Body of pancreas (tissue), 4 donors: ENCODE data around the gene BCAT1.

Experiments
- POLR2A ChIP-seq, 3 donors: fragments of 450-650 bp; IDR thresholded peaks; one replicate each; pipeline ENCODE4 v1.6.1; 2016; ENCODE audit warnings: antibody characterized with exemption in 3 of 3, mild to moderate bottlenecking in 2 of 3
- TF ChIP-seq, protein P1 (sequence below), 7 experiments: fragments of 450-650 bp in 4 of 7; fragments of 200-600 bp in 3 of 7; sonication (generic) in 3 of 7; IDR thresholded peaks; one replicate each; pipeline ENCODE4 v1.5.1; 2016 to 2019; ENCODE audit warnings: antibody characterized with exemption in 7 of 7

DNA sequence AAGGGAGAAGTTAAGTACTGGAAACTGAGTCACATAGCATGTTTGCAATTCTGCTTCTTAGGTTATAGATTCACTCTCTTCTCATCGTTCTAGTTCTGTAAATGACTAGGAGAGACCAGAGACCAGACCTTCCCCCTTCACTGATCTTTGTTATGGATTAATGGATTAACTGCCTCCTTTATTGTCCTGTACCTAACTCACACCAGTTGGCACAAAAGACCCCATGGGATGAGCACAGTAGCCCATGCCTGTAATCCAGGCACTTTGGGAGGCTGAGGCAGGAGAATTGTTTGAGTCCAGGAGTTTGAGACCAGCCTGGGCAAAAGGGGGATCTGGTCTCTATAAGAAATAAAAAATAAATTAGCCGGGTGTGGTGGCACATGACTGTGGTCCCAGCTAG, 20.8 kb downstream of the BCAT1 start:
- TF ChIP-seq, protein P1, sequence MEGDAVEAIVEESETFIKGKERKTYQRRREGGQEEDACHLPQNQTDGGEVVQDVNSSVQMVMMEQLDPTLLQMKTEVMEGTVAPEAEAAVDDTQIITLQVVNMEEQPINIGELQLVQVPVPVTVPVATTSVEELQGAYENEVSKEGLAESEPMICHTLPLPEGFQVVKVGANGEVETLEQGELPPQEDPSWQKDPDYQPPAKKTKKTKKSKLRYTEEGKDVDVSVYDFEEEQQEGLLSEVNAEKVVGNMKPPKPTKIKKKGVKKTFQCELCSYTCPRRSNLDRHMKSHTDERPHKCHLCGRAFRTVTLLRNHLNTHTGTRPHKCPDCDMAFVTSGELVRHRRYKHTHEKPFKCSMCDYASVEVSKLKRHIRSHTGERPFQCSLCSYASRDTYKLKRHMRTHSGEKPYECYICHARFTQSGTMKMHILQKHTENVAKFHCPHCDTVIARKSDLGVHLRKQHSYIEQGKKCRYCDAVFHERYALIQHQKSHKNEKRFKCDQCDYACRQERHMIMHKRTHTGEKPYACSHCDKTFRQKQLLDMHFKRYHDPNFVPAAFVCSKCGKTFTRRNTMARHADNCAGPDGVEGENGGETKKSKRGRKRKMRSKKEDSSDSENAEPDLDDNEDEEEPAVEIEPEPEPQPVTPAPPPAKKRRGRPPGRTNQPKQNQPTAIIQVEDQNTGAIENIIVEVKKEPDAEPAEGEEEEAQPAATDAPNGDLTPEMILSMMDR (IDR thresholded peaks at IDR 0.05), result no peak
- TF ChIP-seq POLR2A (IDR thresholded peaks at IDR 0.05), result no peak
